Anterior cingulate cortex (tissue), 58 donors: ENCODE results near the gene CDH15.

Experiments used
- DNase-seq, 58 donors: peaks; one replicate each; lab custom pipeline; 2025; lab: John Stamatoyannopoulos, UW

Gene CDH15

DNA sequence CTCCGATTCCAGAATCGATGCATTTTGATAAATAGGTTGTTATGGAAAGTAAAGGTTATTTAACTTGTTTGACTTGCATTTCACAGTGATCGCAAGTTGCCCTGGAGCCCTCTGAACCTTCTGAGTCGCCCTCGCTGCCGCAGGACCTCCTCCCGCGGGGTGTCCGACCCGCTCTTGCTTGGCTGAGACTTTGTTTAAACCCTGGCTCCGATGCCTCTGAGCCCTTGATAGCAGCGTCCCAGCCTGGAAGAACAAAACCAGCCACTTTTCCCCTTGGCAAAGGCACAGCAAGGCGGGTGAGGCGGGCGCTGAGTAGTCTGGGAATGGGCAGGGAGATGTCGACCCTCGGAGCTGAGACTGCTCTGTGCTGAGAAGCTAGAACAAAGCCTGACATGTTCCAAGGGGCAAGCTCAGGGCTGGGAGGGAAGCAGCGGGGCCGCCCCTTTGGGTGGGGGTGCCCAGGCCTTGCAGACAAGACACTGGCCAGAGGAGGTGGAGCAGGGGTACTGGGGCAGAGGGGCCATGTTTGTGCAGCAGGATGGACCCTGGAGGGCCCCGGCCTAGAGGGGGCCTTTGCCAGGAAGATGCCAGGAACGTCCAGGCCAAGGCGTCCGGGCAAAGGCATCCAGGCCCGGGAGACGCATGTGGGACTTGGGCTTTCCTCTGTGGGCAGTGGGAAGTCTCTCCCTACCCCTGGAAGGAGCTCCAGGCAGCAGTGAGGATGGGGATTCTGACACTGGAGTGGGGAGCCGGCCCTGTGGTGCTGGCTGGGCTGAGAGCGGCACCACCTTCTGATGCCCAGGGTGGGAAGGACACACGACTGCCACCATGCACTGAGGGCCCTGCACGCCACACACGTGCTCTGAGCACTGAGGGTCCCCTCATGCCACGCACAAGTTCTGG is 30.3 kb upstream of the CDH15 start:
- DNase-seq: no peak

DNA sequence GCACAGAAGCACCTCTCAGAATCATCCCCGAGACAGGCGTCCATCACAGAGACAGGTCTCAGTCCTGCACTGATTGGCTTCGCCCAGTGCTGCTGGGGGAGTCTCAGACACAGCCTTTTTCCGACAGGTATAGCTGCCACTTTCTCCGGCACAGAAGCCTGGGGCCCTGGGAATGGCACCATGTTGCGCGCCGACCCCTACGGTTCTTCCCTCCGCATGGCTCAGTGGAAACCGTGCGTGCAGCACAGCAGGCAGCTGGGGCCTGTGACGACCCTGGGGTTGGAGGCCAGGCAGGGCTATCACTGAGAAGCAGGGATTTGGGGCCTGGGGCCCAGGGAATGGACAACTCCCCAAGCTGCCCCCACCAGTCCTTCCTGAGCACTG is 29.7 kb upstream of the CDH15 start:
- DNase-seq: no peak

DNA sequence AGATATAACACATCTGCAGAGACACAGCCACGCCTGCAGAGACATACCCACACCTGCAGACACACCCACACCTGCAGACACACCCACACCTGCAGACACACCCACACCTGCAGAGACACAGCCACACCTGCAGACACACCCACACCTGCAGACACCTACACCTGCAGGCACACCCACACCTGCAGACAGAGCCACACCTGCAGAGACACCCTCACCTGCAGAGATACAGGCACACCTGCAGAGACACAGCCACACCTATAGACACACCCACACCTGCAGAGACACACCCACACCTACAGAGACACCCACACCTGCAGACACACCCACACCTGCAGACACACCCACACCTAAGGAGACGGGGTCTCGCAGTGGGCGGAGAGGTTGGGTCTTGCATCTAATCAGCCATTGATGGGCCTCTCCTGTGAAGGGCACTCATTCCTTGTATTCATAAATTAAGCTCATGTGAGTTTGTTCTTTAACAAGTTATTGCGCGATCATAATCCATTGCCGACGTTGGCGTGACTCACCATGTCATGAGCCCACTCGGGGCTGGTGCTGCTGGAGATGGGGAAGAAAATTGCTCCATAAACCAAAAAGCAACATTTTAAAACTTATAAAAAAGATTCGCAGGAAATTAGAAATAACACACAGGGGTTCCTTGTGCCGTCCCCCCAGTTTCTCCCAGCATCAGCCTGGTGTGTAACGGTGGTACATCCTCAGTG is 28.9 kb upstream of the CDH15 start:
- no peak for DNase-seq

DNA sequence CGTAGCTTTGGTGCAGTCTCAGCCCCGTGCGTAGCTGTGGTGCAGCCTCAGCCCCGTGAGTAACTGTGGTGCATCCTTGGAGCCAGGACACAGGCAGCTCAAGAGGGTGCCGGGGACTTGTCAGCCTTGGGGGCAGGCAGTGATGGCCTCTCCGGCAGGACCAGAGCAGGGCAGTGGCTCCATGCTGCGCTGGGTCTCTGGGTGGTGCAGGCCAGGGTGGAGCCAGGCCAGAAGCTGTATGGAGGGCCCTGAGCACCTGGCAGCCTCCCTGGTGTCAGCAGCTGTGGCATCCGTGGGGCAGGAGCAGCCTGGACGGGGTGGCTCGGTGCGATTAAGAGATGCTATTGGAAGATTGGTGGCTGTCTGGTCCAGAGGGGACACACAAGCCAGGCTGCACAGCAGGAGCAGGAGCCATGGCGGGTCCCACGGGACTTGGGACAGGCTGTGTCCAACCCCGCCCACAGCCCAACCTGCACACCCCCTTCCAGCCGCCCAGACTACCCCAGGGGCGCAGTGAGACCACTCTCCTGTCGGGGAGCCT is 28.3 kb upstream of the CDH15 start:
- no peak for DNase-seq

DNA sequence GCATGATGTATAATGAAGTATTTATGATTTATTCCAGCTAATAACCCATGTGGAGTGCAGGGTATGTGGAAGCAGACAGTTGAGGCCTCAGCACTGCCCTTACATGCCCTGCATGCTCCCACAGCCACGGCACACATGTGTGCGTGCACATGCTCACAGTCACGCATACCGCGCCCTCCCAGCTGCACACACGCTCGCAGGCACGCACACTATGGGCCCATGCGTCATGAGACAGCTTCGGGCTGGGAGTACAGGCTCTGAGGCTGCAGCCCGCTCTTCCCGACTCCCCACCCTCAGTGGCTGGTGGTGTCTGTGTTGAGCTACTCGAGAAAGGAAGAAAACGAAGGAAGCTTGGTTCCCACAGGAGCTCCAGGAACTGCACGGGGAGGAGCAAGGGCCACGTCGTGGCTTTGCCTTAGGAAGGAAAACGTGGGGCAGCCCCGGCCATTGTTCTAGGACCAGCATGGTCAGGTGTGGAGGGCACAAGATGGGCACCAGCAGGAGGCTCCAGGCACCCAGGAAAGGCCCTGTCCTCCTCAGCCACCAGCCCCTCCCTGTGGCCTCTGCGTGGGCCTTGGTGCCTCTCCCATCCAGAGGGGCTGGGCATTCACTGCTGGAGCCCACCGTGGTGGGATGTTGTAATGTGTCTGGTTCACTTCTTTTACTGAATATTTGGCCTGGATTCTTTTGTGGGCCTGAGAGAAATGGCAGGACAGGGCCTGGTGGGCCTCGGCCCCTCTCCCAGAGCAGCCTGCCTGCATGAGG is 27.5 kb upstream of the CDH15 start:
- DNase-seq: no peak

DNA sequence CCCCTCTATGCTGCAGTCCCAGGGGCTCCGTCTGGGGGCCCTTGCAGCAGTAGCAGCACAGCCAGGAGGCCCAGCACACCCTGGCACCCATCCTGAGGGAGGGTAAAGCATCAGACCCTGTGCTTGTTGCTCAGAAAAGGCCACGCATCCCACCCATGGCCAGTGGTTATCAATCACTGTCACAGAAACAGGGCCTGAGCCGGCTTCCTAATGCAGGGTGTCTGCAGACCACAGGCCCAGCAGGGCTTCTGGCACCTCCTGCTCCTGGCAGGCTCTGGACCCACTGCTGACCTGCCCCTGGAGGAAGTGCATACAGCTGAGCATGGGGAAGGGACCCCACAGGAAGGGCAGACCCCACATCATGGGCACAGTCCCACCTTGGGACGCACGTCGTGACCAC is 26.9 kb upstream of the CDH15 start:
- no peak for DNase-seq

DNA sequence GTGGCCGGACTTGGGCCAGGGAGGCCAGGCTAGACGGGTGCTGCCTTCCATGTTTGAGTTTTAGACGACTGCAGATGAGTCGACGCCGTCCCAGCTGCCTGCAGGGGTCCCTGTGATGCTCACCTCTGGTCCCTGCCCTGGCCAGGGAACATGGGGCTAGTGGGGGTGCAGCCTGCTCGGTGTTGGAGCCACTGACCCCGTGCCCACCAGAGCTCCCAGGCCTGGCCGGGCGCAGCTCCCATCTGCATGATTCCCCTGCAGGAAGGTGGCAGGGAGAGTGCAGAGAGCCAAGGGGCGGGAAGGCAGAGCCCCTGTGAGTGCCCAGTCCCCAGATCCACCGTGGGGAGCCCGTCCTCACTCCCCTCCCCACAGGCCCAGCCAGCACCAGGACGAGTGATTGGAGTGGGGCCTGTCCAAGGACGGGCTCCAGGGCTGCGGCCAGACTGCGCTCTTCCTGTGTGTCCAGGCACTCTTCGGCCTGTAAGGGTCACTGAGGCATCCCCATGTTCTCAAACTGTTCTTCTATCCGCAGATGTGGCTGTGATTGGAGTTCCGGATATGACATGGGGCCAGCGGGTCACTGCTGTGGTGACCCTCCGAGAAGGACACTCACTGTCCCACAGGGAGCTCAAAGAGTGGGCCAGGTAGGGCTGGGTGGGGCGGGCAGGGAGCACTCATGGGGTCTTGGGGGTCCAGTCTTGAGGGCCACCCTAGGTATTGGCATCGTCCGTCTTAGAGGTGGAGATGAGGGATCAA is 26.0 kb upstream of the CDH15 start:
- no peak for DNase-seq

DNA sequence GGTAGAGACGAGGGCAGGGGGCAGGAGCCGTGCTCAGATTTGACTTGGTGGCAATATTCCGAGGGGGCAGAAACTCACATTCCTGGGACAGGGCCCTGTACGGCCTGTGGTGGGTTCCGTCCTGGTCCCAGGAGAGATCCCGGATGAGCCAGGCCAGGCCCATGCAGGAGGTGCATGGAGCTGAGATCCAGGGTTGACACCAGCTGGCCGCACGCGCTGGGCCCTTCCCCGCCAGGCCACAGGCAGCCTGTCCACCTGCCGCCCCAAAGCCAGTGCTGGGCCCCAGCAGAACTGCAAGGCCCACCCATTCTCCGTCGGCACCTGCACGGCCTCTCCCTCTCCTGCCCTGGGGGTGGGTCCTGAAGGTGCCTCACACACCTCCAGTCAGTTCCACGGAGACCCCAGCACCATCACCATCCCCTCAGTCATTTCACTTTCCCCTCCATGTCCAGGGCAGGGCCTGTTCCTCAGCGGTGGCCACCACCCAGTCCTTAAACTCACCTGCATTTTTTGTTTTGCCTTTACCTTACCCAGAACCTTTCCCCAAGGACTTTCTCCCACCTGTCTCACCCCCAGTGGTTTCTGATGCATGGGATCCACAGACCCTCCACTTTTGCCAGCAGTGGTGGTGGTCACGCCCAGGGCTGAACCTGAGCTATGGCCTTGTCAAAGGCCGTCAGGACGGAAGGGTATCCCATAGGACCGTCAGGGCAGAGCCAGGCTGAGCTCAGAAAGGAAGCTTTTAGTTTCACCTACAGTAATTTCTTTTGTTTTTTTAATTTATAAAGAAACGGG is 25.1 kb upstream of the CDH15 start:
- no peak for DNase-seq

DNA sequence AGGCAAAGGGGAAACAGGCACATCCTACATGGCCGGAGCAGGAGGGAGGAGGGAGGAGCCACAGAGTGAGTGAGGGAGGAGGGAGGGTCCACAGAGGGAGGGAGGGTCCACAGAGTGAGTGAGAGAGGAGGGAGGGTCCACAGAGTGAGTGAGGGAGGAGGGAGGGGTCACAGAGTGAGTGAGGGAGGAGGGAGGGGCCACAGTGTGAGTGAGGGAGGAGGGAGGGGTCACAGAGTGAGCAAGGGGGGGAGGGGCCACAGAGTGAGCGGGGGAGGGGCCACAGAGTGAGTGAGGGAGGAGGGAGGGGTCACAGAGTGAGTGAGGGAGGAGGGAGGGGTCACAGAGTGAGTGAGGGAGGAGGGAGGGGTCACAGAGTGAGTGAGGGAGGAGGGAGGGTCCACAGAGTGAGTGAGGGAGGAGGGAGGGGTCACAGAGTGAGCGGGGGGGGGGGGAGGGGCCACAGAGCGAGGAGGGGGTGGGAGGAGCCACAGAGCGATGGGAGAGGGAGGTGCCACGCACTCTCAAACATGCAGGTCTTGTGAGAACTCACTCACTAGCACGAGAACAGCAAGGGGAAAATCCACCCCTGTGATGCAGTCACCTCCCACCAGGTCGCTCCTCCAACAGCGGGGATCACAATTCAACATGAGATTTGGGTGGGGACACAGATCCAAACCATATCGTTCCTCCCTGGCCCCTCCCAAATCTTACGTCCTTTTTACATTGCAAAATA is 24.3 kb upstream of the CDH15 start:
- DNase-seq: no peak

DNA sequence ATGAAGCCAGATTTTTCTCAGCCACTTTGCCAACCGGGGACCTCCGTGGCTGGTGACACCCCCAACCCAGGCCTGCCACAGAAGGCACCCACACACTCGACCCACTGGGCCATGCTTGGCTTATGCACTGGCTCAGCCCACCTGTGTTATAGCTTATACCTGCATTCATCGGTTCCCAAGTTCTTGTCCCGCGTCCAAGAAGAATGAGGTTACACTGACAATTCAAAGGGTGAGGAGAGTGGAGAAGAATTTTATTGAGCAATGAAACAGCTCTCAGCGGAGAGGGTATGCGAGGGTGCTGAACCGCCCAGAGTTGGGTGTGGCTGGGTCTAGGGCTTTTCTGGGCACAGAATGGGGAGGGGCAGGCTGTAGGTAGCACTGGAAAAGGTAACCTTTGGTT is 22.2 kb upstream of the CDH15 start:
- DNase-seq: no peak

DNA sequence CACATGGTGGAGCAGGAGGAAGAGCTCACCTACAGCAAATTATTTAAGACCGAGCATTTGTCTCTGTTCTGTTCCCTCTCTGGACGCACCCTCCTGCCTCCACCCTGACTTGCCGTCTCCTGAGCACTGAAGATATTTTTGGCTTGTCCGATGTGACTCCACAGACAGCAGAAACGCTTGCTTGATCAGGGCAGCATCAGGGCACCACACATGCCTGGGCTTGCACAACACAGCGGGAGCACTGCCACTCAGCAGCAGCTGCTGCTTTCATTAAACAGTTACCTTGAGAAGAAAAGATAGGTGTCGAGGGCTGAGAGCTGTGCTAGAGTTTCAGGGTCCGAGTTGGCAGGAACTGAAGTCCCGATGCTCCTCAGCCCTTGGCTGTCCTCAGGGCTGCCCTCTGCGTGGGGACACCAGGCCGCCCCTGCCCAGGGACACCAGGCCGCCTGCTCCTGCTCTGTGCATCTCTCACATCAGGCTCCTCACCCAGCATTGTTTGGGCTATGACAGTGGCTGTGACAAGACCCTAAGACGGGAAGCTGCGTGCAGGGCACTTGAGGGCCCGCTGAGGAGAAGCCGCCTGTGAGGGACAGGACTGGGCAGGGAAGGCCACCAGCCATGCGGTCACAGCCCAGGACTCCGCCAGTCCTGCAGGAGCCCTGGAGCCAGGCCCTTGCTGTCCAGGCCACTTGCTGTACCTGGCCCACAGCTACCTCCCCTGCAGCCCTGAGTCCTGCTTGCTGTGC is 21.3 kb upstream of the CDH15 start:
- no peak for DNase-seq

DNA sequence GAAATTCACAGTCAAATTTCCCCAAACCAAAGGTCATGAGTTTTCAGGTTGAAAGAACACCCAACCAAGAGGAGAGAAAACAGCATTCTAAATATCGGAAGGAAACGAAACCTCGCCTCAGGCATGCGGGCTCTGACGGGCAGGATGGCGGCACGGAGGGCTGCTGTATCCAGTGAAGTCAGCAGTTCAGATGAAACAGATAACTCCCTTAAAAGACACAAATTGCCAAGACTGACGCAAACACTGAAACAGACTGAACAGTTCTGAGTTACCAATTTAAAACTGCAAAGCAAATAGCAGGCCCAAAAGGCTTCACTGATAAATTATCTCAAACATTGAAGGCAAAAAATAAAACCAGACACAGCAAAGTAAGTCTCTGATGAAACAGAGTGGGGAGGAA is 20.6 kb upstream of the CDH15 start:
- no peak for DNase-seq

DNA sequence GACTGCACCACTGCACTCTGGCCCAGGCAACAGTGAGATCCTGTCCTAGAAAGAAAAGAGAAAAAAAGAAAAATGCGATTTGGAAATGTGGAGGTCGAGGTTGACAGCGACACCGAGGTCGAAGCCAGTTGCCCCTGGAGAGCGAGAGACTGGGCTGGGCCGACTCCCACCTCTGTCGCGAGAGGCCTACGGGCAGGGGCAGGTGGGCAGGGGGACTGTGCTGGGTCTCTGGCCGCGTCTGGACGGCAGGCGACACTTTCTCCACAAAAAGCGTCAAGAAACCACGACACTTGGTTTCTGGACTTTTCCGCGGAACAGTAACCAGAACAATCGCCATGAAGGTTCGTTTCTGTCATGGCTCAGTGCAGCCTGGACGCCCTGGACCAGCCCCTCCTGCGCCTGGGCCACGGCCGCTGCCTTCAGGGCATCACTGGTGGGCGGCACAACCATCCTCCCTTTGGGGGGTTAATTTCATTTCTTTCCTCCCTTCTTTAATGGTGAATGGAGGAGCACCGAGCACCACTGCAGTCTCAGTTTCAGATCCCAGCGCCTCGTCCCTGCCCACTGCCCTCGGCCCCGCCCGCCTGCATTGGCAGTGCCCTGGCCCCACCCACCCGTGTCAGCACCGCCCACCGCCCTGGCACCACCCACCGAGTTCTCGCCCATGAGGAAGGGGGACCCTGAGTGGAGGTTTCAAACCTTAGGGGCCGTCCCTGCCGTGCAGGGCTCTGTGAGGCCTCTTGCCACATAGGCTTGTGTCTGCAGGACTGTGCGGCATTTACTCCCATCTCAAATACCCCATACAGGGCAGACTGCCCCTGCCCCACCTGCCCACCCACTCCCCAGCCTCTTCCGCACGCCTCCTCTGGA is 18.5 kb upstream of the CDH15 start:
- DNase-seq: no peak

DNA sequence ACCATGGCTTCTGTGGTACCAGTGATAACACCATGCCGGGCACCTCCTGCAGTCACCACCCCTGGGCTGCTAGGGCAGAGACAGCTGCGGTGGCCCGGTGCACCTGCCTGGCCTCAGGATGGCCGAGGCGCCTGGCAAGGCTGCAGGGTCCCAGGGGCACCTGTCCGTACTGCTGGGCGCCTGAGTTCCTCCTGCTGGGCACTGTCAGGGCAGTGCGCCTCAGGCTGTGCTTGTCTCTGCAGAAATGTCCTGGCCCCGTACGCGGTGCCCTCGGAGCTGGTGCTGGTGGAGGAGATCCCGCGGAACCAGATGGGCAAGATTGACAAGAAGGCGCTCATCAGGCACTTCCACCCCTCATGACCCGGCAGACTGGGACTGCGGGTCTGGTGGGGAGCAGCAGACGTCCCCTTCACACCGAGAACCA is 17.7 kb upstream of the CDH15 start:
- no peak for DNase-seq

DNA sequence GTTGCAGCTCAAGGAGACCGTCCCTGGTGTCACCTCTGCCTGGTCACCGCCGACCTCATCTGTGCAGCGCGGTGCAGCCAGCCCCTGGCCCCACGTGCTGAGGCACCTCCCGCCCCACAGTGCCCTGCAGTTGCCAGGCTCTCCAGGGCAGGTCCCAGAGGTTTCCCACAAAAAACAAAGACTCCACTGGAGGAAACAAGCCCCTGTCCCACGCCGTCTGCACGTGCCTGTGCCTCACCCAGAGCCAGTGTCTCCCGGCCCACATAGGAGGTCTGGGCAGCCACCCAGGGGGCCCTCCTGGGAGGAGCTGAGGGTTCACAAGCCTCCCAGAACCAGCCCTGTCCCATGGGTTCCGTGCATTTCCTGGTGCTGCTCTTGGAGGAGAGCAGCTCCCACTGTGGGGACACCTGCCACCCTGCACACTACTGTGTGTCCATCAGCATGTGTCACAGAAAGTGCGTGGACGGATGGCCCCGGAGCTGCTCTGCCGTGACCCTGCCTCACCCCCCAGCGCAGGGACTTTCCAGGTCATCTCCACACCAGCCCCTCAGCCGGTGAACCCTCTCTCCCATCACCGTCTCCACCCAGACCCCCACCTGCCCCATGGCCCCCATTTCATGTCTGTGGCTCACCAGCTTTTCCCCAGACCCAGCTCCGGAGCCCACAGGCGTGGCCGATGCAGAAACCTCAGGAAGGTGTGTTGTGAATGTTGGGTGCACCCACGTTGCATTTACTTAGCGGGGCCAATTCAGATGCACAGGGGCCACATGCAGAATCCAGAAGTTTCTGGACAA is 17.0 kb upstream of the CDH15 start:
- no peak for DNase-seq

DNA sequence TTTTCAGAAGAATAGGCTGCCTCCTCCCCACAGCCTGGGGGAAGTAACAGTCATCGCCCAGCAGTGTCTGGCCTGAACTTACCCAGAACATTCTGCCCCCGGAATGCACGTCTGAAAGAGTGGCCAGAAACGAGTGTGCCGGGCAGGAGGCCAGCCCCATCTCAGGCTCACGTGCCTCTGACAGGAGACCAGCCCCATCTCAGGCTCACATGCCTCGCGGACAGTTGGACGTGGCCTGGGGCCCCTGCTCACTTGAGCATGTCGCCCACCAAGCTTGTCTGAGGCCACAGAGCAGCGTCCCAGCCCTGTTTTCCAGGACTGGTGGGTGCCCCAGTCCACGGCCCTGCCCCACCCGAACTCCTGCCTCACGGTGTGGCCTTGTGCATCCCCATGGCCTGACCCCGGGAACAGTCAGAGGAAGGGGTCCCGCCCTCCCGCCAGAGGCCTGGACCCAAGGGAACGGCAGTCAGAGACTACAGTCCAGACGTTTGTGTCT is 16.3 kb upstream of the CDH15 start:
- DNase-seq: peak in 15 of 58 donors; percentile 4 to 62 (median 18)
